A549 (cell line): ENCODE measurements around the gene PDE8B. TPM values are rescaled to one million over a fixed set of nuclear protein-coding genes. Genes with fewer than 3 reads are reported as not detected.

Experiments used
- ATAC-seq, 2 experiments: fragments of 200-7000 bp in 1 of 2; fragments of >200 bp in 1 of 2; cut with Nextera tagmentation in 1 of 2; cut with Tn5 transposase in 1 of 2; 3 replicates each; pipeline versions ENCODE4 v1.8.0 to v1.9.1; 2018 to 2020; ENCODE audit warnings: mild to moderate bottlenecking in 1 of 2, moderate library complexity in 1 of 2
- CTCF ChIA-PET: fragments of 300-600 bp; sonication (Branson Sonifier 250); formaldehyde crosslinking; extraction: SDS; loops from one replicate; lab custom pipeline; 2021; ENCODE audit warnings: antibody characterized with exemption, inconsistent platforms; lab: Yijun Ruan, JAX
- POLR2A ChIA-PET: fragments of 350-600 bp; formaldehyde crosslinking; extraction: SDS; loops from one replicate; lab custom pipeline; 2021; ENCODE audit warnings: antibody characterized with exemption, inconsistent platforms; lab: Yijun Ruan, JAX
- DNase-seq, 2 experiments: peaks; one replicate each; pipeline versions ENCODE4 v3.0.0 to v3.0.0-alpha.2; 2011 to 2016; ENCODE audit warnings: low read depth in 1 of 2, low spot score in 1 of 2
- FAIRE-seq: peaks from 2 replicates; lab custom pipeline; 2011; peaks lifted over from hg19 to GRCh38; lab: Jason Lieb, UNC
- H3K27ac ChIP-seq, 2 experiments: fragments of >200 bp; sonication (Bioruptor Twin); formaldehyde crosslinking; 3 replicates each; pipeline ENCODE4 v1.5.1; 2016 to 2017
- H3K4me1 ChIP-seq: fragments of >200 bp; sonication (Bioruptor Twin); formaldehyde crosslinking; 3 replicates; pipeline ENCODE4 v1.6.1; 2016
- H3K4me2 ChIP-seq: fragments of >200 bp; sonication (Bioruptor Twin); formaldehyde crosslinking; 3 replicates; pipeline ENCODE4 v1.6.1; 2016
- H3K4me3 ChIP-seq: fragments of >200 bp; sonication (Bioruptor Twin); formaldehyde crosslinking; 3 replicates; pipeline ENCODE4 v1.5.1; 2016
- H3K9me3 ChIP-seq: fragments of >200 bp; sonication (Bioruptor Twin); formaldehyde crosslinking; 3 replicates; pipeline ENCODE4 v1.6.1; 2016
- ATOH8 ChIP-seq: fragments of 250-450 bp; sonication (Bioruptor Pico); IDR thresholded peaks from 2 replicates; pipeline ENCODE4 v1.5.0; 2020; ENCODE audit warnings: low read depth, mild to moderate bottlenecking, moderate library complexity
- CBX2 ChIP-seq: fragments of 200-600 bp; sonication (generic); IDR thresholded peaks from 2 replicates; pipeline ENCODE4 v1.6.1; 2016; ENCODE audit warnings: low read depth, mild to moderate bottlenecking, borderline replicate concordance
- CEBPB ChIP-seq, 2 experiments: fragments of >200 bp in 1 of 2; sonication (Bioruptor Twin) in 1 of 2; formaldehyde crosslinking in 1 of 2; IDR thresholded peaks; 2 replicates each; pipeline ENCODE4 v1.6.1; 2012 to 2016
- CHD2 ChIP-seq: fragments of 150-350 bp; IDR thresholded peaks from 2 replicates; pipeline ENCODE4 v1.6.1; 2014; ENCODE audit warnings: low read length; ENCODE audit not compliant: partially characterized antibody
- EP300 ChIP-seq, 2 experiments: fragments of >200 bp; sonication (Bioruptor Twin); formaldehyde crosslinking; IDR thresholded peaks; 2 replicates in 1 of 2; 3 replicates in 1 of 2; pipeline ENCODE4 v1.6.1; 2016 to 2017
- GATA3 ChIP-seq: IDR thresholded peaks from 2 replicates; pipeline ENCODE4 v1.6.1; 2012; ENCODE audit warnings: borderline replicate concordance
- HDAC2 ChIP-seq: fragments of 200-600 bp; sonication (generic); IDR thresholded peaks from 2 replicates; pipeline ENCODE4 v1.6.1; 2016
- HES2 ChIP-seq: fragments of >200 bp; sonication (Bioruptor Twin); formaldehyde crosslinking; IDR thresholded peaks from 2 replicates; pipeline ENCODE4 v1.6.1; 2016
- HOXB5 ChIP-seq: fragments of 250-450 bp; sonication (Bioruptor Pico); IDR thresholded peaks from 2 replicates; pipeline ENCODE4 v1.5.0; 2020; ENCODE audit warnings: mild to moderate bottlenecking, moderate library complexity
- JUN ChIP-seq, 2 experiments: fragments of >200 bp; sonication (Bioruptor Twin); formaldehyde crosslinking; IDR thresholded peaks; 2 replicates in 1 of 2; 3 replicates in 1 of 2; pipeline ENCODE4 v1.6.1; 2016 to 2017
- JUNB ChIP-seq: fragments of >200 bp; sonication (Bioruptor Twin); formaldehyde crosslinking; IDR thresholded peaks from 2 replicates; pipeline ENCODE4 v1.6.1; 2016
- KDM5A ChIP-seq: fragments of 200-600 bp; sonication (generic); IDR thresholded peaks from 2 replicates; pipeline ENCODE4 v1.6.1; 2016; ENCODE audit warnings: antibody characterized with exemption, mild to moderate bottlenecking
- MYC ChIP-seq: IDR thresholded peaks from 2 replicates; pipeline ENCODE4 v1.6.1; 2012; ENCODE audit warnings: mild to moderate bottlenecking, inconsistent platforms, low read length, improper control_type of control experiment, borderline replicate concordance
- NPAS2 ChIP-seq: fragments of 250-450 bp; sonication (Bioruptor Pico); IDR thresholded peaks from 2 replicates; pipeline ENCODE4 v1.8.0; 2022; ENCODE audit warnings: mild to moderate bottlenecking, moderate library complexity, borderline replicate concordance
- PBX3 ChIP-seq: IDR thresholded peaks from 2 replicates; pipeline ENCODE4 v1.6.1; 2012
- POLR2AphosphoS2 ChIP-seq: conservative IDR thresholded peaks from 2 replicates; pipeline ENCODE4 v1.6.1; 2012; ENCODE audit warnings: low read length, improper control_type of control experiment, inconsistent platforms
- RCOR1 ChIP-seq: fragments of 150-350 bp; IDR thresholded peaks from 2 replicates; pipeline ENCODE4 v1.6.1; 2014; ENCODE audit warnings: antibody characterized with exemption, low read length, low read depth
- RNF2 ChIP-seq: fragments of 200-600 bp; sonication (generic); IDR thresholded peaks from 2 replicates; pipeline ENCODE4 v1.6.1; 2016; ENCODE audit warnings: low read depth, mild to moderate bottlenecking, antibody characterized with exemption, moderate library complexity, borderline replicate concordance
- ZC3H11A ChIP-seq: fragments of 450-650 bp; IDR thresholded peaks from 2 replicates; pipeline ENCODE4 v1.6.1; 2014; ENCODE audit warnings: antibody characterized with exemption, mild to moderate bottlenecking
- WGBS: methylation state at CpG from one replicate; pipeline ENCODE4 v1.1.6; 2017; ENCODE audit errors: missing lambda C conversion rate; 5-methylcytosine and 5-hydroxymethylcytosine counted together
- polyA plus RNA-seq, 4 experiments: library from polyadenylated mRNA; depleted of rRNA in 3 of 4; stranded (reverse); fragments of >200 nt; fragmentation: RNase III in 1 of 4; extraction: RNeasy Plus Mini Kit Qiagen cat#74134 plus additional on column Dnase treatment in 1 of 4; gene quantifications; 2 replicates in 3 of 4; 3 replicates in 1 of 4; pipeline ENCODE4 v1.2.3, GENCODE V29; 2011 to 2017
- TF ChIP-seq, protein P1 (sequence below): fragments of >200 bp; sonication (Bioruptor Twin); formaldehyde crosslinking; IDR thresholded peaks from 3 replicates; pipeline ENCODE4 v1.6.1; 2016
- TF ChIP-seq, protein P2 (sequence below): fragments of 200-600 bp; sonication (generic); IDR thresholded peaks from 2 replicates; pipeline ENCODE4 v1.6.1; 2016; ENCODE audit warnings: antibody characterized with exemption, mild to moderate bottlenecking, moderate library complexity

PDE8B gene
- polyA plus RNA-seq, 2 of the 4 experiments (the other 2 are of a cell fraction) = 2.0 to 4.0 TPM

DNA sequence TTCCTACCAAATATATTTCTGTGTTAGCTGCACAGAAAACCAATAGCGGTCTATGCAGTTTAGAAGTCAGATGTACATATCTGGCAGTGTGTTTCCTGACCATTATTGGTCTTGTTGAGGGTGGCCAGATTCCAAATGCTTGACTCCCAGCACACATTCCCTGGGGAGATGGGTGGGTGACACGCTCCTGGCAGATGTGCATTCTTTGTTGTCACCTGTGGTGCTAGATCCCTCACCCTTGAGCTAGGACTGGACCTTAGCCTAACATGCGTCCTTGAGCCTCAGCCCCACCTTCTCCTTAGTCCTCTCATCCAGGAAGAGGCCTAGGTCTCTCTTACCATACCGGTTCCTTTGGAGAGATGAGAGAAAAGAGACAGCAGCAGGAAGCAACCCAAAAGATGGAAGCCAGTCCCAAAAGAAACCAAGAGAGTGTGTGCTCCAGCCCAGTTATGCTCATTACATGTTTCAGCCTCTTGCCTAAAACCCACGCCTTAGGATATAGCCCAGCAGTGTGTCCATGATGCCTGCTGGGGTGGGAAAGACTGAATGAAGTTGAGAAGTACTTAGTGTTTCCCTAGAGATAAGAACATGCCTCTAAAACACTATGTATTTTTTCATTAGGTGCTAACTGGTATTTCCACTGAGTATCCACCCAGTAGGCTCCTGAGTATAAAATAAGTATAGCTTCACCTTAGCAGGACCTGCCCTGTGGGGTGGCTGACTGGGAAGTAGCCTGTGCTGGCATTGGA, 116.7 kb downstream of the PDE8B start:
- no peak for DNase-seq
- FAIRE-seq = no peak
- ChIA-PET POLR2A (no interaction called here), CTCF (interaction anchor here (1.9 kb wide), 1 partner anchor 36 kb away, joined by 4 read pairs; no protein-coding TSS in a partner anchor)
- Histone ChIP-seq H3K4me1 (no peaks in the 10 kb centered on the region), H3K27ac (no peak overlapping the region), H3K9me3 (no peaks in the 10 kb centered on the region), H3K4me2 (no peak overlapping the region)
- WGBS = 82% methylated on average over 5 of the region's 5 CpGs
- ATAC-seq = no peak
- TF ChIP-seq GATA3 = no peak
- TF ChIP-seq KDM5A = no peak
- no peak for TF ChIP-seq HES2
- TF ChIP-seq HDAC2 = no peak
- no peak for TF ChIP-seq JUNB
- TF ChIP-seq JUN (IDR thresholded peaks at IDR 0.05) = no peak
- TF ChIP-seq RNF2 = no peak
- no peak for TF ChIP-seq CHD2
- TF ChIP-seq, protein P1, sequence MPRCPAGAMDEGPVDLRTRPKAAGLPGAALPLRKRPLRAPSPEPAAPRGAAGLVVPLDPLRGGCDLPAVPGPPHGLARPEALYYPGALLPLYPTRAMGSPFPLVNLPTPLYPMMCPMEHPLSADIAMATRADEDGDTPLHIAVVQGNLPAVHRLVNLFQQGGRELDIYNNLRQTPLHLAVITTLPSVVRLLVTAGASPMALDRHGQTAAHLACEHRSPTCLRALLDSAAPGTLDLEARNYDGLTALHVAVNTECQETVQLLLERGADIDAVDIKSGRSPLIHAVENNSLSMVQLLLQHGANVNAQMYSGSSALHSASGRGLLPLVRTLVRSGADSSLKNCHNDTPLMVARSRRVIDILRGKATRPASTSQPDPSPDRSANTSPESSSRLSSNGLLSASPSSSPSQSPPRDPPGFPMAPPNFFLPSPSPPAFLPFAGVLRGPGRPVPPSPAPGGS = no peak
- TF ChIP-seq CBX2 = no peak
- TF ChIP-seq, all 56 proteins: peak for 0
- no peak overlapping the region for H3K4me3 ChIP-seq

GRCh38 chr5:77328930-77329647, 118.6 kb downstream of the PDE8B start:
- CTCF ChIA-PET = interaction anchor here (1.3 to 1.9 kb wide), 2 partner anchors 8 to 38 kb away, joined by 3 to 4 read pairs; no protein-coding TSS in a partner anchor
- no peak for DNase-seq
- 90% methylated on average over 10 of the region's 10 CpGs for WGBS

DNA sequence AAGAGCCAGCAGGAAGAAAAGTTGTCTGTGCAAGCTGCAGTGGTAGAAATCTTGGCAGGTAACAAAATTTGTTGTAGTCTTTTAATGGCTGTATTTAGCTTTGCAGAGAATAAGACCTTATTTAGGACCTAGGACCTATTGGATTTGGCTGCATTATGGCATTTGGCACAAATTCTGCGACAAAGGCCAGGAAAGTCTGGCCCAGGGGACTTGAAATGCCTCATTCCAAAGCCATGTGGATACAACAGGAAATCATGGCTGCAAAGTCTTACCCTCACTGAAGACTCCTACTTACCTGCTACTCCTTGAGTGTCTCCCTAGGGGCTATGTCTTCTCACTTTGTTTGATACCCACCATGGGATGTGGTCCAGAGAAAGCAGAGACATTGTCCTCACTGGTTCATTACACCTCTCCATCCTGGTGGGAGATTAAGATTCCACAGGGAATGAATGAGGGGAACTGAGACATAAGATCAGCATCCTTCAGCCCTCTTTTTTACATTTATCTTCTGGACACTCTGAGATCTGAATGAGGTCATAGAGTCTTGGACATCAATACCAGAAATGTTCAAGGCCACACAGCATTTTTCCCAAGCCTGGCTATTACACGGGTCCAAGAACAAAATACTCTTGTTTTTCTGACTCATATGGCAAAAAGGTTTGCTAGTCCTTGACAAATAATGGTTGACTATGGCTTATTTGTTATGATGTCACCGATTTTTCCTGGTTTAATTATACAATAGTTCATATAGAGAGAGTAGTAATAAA, 119.4 kb downstream of the PDE8B start:
- Histone ChIP-seq H3K4me3 (no peak overlapping the region), H3K4me2 (no peak overlapping the region), H3K4me1 (no peaks in the 10 kb centered on the region), H3K9me3 (no peaks in the 10 kb centered on the region), H3K27ac (no peak overlapping the region)
- DNase-seq (no peak), ATAC-seq (no peak), FAIRE-seq (no peak)
- ChIA-PET POLR2A (no interaction called here), CTCF (no interaction called here)
- 45% methylated on average over 3 of the region's 3 CpGs for WGBS
- TF ChIP-seq, protein P2, sequence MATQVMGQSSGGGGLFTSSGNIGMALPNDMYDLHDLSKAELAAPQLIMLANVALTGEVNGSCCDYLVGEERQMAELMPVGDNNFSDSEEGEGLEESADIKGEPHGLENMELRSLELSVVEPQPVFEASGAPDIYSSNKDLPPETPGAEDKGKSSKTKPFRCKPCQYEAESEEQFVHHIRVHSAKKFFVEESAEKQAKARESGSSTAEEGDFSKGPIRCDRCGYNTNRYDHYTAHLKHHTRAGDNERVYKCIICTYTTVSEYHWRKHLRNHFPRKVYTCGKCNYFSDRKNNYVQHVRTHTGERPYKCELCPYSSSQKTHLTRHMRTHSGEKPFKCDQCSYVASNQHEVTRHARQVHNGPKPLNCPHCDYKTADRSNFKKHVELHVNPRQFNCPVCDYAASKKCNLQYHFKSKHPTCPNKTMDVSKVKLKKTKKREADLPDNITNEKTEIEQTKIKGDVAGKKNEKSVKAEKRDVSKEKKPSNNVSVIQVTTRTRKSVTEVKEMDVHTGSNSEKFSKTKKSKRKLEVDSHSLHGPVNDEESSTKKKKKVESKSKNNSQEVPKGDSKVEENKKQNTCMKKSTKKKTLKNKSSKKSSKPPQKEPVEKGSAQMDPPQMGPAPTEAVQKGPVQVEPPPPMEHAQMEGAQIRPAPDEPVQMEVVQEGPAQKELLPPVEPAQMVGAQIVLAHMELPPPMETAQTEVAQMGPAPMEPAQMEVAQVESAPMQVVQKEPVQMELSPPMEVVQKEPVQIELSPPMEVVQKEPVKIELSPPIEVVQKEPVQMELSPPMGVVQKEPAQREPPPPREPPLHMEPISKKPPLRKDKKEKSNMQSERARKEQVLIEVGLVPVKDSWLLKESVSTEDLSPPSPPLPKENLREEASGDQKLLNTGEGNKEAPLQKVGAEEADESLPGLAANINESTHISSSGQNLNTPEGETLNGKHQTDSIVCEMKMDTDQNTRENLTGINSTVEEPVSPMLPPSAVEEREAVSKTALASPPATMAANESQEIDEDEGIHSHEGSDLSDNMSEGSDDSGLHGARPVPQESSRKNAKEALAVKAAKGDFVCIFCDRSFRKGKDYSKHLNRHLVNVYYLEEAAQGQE = no peak
- TF ChIP-seq JUNB (no peak), PBX3 (no peak), POLR2AphosphoS2 (no peak), MYC (no peak), CEBPB (IDR thresholded peaks at IDR 0.05) (no peak), NPAS2 (CRISPR knock-in tag) (no peak), HOXB5 (CRISPR knock-in tag) (no peak)

More at GRCh38 chr5:77328930-77329647, 118.6 kb downstream of the PDE8B start:
- Histone ChIP-seq H3K9me3 (no peaks in the 10 kb centered on the region), H3K4me2 (no peak overlapping the region), H3K27ac (no peak overlapping the region), H3K4me3 (no peak overlapping the region), H3K4me1 (no peaks in the 10 kb centered on the region)
- TF ChIP-seq EP300 (IDR thresholded peaks at IDR 0.05) (no peak), ZC3H11A (no peak), ATOH8 (no peak), RCOR1 (no peak)
- TF ChIP-seq, protein P1 = no peak
- no peak for FAIRE-seq
- POLR2A ChIA-PET = no interaction called here
- no peak for ATAC-seq
